GM18909 (cell line): Measurements from ENCODE around the gene DHDH.
"Not testable (repeated sequence)": the region's sequence is repeated elsewhere in the genome, so short reads cannot be mapped to it uniquely, and the experiment has no call there.

Source experiments
- ATAC-seq: cut with Tn5 transposase; IDR thresholded peaks from one replicate; pipeline ENCODE4 v1.9.1; 2021; ENCODE audit warnings: mild to moderate bottlenecking; ENCODE audit not compliant: unreplicated experiment, poor library complexity

The DHDH gene

GRCh38 chr19:48914181-48914580 lies 19.3 kb upstream of the DHDH start:
- no peak for ATAC-seq

GRCh38 chr19:48915757-48916156 lies 17.7 kb upstream of the DHDH start:
- no peak for ATAC-seq

GRCh38 chr19:48918071-48918470 lies 15.4 kb upstream of the DHDH start:
- no peak for ATAC-seq

- no peak for ATAC-seq
These were observed 14.7 kb upstream of the DHDH start for GRCh38 chr19:48918801-48919247.

- not testable (repeated sequence) for ATAC-seq
These were observed 14.2 kb upstream of the DHDH start for GRCh38 chr19:48919271-48919670.

GRCh38 chr19:48920949-48921348 lies 12.6 kb upstream of the DHDH start:
- ATAC-seq, result no peak

- ATAC-seq, result no peak
These were observed 11.6 kb upstream of the DHDH start for GRCh38 chr19:48921721-48922500.

- ATAC-seq, result no peak
These were observed 10.7 kb upstream of the DHDH start for GRCh38 chr19:48922548-48923490.

GRCh38 chr19:48925240-48925843 lies 8.2 kb upstream of the DHDH start:
- no peak for ATAC-seq

- not testable (repeated sequence) for ATAC-seq
These were observed 7.6 kb upstream of the DHDH start for GRCh38 chr19:48925890-48926289.

- no peak for ATAC-seq
These were observed 6.6 kb upstream of the DHDH start for GRCh38 chr19:48926909-48927308.

- not testable (repeated sequence) for ATAC-seq
These were observed 5.8 kb upstream of the DHDH start for GRCh38 chr19:48927692-48928091.

- no peak for ATAC-seq
These were observed 5.1 kb upstream of the DHDH start for GRCh38 chr19:48928164-48929025.

GRCh38 chr19:48934837-48935236 lies 1.3 kb downstream of the DHDH start:
- no peak for ATAC-seq

- no peak for ATAC-seq
These were observed 2.4 kb downstream of the DHDH start for GRCh38 chr19:48935864-48936263.

GRCh38 chr19:48938256-48938655 lies 4.8 kb downstream of the DHDH start:
- no peak for ATAC-seq

GRCh38 chr19:48940902-48941301 lies 7.4 kb downstream of the DHDH start:
- no peak for ATAC-seq

GRCh38 chr19:48943081-48943480 lies 9.6 kb downstream of the DHDH start:
- no peak for ATAC-seq

- ATAC-seq, result no peak
These were observed 11.9 kb downstream of the DHDH start for GRCh38 chr19:48945415-48945814.

- ATAC-seq, result no peak
These were observed 12.3 kb downstream of the DHDH start for GRCh38 chr19:48945817-48946216.
